SK-N-SH treated with all-trans-retinoic acid at 6 μM for 48 hours (cell line): Measurements from ENCODE around the gene SSNA1.

ENCODE experiments used
- ARNTL ChIP-seq: fragments of 450-650 bp; formaldehyde crosslinking; IDR thresholded peaks from 2 replicates; pipeline ENCODE4 v1.5.0; 2020; ENCODE audit warnings: low read depth, mild to moderate bottlenecking, moderate library complexity, borderline replicate concordance
- ISL1 ChIP-seq: fragments of 250-450 bp; sonication (Bioruptor Pico); IDR thresholded peaks from 2 replicates; pipeline ENCODE4 v2.1.2; 2022; ENCODE audit warnings: mild to moderate bottlenecking, moderate library complexity
- RARB ChIP-seq: fragments of 250-450 bp; sonication (Bioruptor Pico); IDR thresholded peaks from 2 replicates; pipeline ENCODE4 v1.8.0; 2021; ENCODE audit warnings: mild to moderate bottlenecking, moderate library complexity
- ZFP30 ChIP-seq: fragments of 450-650 bp; formaldehyde crosslinking; IDR thresholded peaks from 2 replicates; pipeline ENCODE4 v1.5.0; 2022; ENCODE audit warnings: mild to moderate bottlenecking, moderate library complexity
- ZNF565 ChIP-seq: fragments of 450-650 bp; formaldehyde crosslinking; conservative IDR thresholded peaks from 2 replicates; pipeline ENCODE4 v1.5.0; 2020; ENCODE audit warnings: low read depth, mild to moderate bottlenecking, moderate library complexity
- TF ChIP-seq, protein P1 (sequence below): fragments of 250-450 bp; sonication (Bioruptor Pico); IDR thresholded peaks from 2 replicates; pipeline ENCODE4 v1.8.0; 2020; ENCODE audit warnings: mild to moderate bottlenecking, moderate library complexity, borderline replicate concordance

- TF ChIP-seq ZNF565 (CRISPR knock-in tag) (no peak), RARB (CRISPR knock-in tag) (no peak), ZFP30 (CRISPR knock-in tag) (no peak), ISL1 (no peak), ARNTL (no peak)
- TF ChIP-seq, protein P1, sequence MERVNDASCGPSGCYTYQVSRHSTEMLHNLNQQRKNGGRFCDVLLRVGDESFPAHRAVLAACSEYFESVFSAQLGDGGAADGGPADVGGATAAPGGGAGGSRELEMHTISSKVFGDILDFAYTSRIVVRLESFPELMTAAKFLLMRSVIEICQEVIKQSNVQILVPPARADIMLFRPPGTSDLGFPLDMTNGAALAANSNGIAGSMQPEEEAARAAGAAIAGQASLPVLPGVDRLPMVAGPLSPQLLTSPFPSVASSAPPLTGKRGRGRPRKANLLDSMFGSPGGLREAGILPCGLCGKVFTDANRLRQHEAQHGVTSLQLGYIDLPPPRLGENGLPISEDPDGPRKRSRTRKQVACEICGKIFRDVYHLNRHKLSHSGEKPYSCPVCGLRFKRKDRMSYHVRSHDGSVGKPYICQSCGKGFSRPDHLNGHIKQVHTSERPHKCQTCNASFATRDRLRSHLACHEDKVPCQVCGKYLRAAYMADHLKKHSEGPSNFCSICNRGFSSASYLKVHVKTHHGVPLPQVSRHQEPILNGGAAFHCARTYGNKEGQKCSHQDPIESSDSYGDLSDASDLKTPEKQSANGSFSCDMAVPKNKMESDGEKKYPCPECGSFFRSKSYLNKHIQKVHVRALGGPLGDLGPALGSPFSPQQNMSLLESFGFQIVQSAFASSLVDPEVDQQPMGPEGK, result no peak
Measured at GRCh38 chr9:137138722-137139467, 49.6 kb upstream of the SSNA1 start, which contains the start of gene GRIN1.
